ENCODE results near the gene ETS2.
A peak's percentile ranks its signal among the peaks of the same experiment; 100 is the strongest.

Gene ETS2

GRCh38 chr21:38798481-38798882 lies 7.2 kb upstream of the ETS2 start:
- DNase-seq (ENCODE audit: low read depth): no peak
- H3K4me3 ChIP-seq (ENCODE audit: low read depth, low read length): no peak overlapping the region

GRCh38 chr21:38800046-38800758 lies 5.5 kb upstream of the ETS2 start:
- no peak for DNase-seq (ENCODE audit: low read depth)
- H3K4me3 ChIP-seq (ENCODE audit: low read depth, low read length): no peak overlapping the region

GRCh38 chr21:38800924-38801744 lies 4.6 kb upstream of the ETS2 start:
- DNase-seq (ENCODE audit: low read depth): no peak
- no peak overlapping the region for H3K4me3 ChIP-seq (ENCODE audit: low read depth, low read length)

GRCh38 chr21:38802050-38803026 lies 3.4 kb upstream of the ETS2 start:
- no peak overlapping the region for H3K4me3 ChIP-seq (ENCODE audit: low read depth, low read length)
- DNase-seq (ENCODE audit: low read depth): no peak

GRCh38 chr21:38803075-38803660 lies 2.6 kb upstream of the ETS2 start:
- no peak overlapping the region for H3K4me3 ChIP-seq (ENCODE audit: low read depth, low read length)
- DNase-seq (ENCODE audit: low read depth): no peak

DNA sequence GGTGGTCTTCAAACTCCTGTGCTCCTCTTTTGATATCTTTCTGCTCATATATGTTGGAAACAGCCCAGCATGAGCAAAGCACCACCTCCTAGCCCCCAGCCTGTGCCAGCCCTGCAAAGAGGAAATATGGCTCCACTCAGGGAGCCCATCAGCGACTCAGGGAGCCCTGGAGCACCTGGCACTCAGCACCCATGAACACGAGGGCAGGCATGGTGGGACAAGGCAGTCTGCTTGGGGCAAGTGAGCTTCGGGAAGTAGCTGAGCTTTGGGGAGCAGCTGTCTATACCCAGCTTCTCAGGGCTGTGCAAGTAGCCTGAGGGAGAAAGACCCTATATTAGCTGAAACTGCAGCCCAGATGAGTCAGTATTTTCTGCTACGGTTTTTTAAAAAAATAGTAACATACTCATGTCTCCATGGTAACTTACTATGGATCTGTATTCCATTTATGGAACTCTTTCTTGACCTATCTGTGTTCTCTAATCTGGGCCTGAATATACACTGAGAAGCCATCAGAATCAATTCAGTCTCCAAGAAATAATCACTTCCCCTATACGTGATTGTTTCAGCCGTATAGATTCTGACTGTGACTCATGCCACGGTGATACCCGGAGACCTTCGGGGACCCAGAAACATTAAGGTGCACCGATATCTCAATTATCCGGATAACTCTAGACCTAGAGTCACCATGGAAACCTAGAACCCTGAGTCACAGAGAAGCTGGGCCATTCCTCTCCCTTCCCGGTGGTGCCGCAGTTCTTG lies 1.5 kb upstream of the ETS2 start:
- no peak for DNase-seq (ENCODE audit: low read depth)
- no peak overlapping the region for H3K4me3 ChIP-seq (ENCODE audit: low read depth, low read length)

GRCh38 chr21:38804789-38805327 lies 871 bp upstream of the ETS2 start:
- peak overlapping the region; percentile 91 for H3K4me3 ChIP-seq (ENCODE audit: low read depth, low read length)
- DNase-seq (ENCODE audit: low read depth): no peak

- peak overlapping the region; percentile 91 for H3K4me3 ChIP-seq (ENCODE audit: low read depth, low read length)
- DNase-seq (ENCODE audit: low read depth): no peak
These were observed 618 bp downstream of the ETS2 start for GRCh38 chr21:38806153-38806941.

GRCh38 chr21:38806942-38807284 lies 1.2 kb downstream of the ETS2 start:
- peak overlapping the region; percentile 91 for H3K4me3 ChIP-seq (ENCODE audit: low read depth, low read length)
- DNase-seq (ENCODE audit: low read depth): no peak

- peak overlapping the region; percentile 91 for H3K4me3 ChIP-seq (ENCODE audit: low read depth, low read length)
- no peak for DNase-seq (ENCODE audit: low read depth)
These were observed 1.7 kb downstream of the ETS2 start for GRCh38 chr21:38807441-38807871.

DNA sequence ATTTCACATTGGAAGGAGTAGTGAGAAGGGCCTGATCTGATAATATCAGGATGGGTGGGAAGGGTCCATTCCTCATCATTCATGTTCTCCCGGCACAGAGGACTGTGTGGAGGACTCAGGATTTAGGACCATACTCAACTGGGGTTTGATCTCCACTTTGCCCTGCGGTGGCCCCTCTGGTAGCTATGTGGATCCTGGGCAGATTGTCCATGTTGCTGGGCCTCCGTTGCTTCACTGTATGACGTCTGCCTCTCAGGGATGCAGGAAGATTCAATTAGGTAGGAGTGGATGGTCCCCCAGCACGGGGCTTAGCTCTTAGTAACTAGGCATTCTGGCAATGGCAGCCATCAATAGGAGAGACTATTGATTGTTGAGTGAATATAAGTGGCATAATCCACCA lies 2.3 kb downstream of the ETS2 start:
- peak overlapping the region; percentile 91 for H3K4me3 ChIP-seq (ENCODE audit: low read depth, low read length)
- DNase-seq (ENCODE audit: low read depth): no peak

DNA sequence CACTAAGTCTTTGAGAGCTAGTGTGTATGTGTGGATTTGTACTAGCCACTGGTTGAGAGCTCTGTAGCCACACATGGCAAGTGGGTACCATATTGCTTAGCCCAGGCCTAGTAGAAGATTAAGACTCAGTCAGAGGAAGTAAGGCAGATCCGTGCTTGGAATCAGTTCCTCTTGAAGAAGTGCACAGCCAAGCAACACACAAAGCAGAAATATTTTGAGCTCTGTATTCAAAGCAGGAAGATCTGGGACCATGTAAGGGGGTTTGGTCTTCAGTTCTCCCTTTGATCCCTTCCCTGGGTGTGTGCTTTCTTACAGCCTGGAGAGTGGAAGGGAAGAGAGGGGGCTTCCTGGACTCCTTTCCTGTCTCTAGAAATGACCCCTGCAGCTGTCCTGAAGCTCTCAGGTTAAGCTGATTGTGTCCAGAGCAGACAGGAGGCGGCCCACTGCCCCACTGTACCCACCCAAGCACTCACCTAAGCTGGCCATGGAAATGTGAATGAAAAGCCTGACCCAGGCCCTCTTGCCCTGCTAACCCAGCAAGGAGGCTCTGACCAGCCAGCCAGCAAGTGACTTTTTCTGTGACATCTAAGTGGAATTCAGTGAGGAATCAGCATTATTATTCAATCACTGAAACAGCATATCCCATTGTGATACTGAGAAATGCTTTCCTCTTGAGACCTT lies 3.6 kb downstream of the ETS2 start:
- H3K4me3 ChIP-seq (ENCODE audit: low read depth, low read length): no peak overlapping the region

GRCh38 chr21:38810034-38810825 lies 4.5 kb downstream of the ETS2 start:
- DNase-seq (ENCODE audit: low read depth): no peak
- no peak overlapping the region for H3K4me3 ChIP-seq (ENCODE audit: low read depth, low read length)

More for the DNA sequence above, 3.6 kb downstream of the ETS2 start:
- no peak for DNase-seq (ENCODE audit: low read depth)

DNA sequence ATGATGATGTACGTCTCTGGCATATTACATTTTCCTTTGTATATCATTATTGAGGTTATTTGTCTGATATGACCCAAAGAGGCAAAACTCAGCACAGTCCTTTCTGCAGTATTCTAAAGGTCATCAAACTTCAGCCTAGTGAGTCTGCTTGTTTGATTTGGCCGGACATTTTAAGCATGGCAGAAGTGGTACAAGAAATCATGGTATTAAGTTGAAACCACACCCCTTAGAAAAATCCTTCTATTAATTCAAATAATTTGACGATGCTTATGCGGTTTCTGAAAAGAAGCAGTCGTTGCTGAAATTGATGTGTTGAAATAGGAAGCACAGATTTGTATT lies 5.1 kb downstream of the ETS2 start:
- H3K4me3 ChIP-seq (ENCODE audit: low read depth, low read length): no peak overlapping the region
- no peak for DNase-seq (ENCODE audit: low read depth)

GRCh38 chr21:38811257-38811656 lies 5.5 kb downstream of the ETS2 start:
- DNase-seq (ENCODE audit: low read depth): peak; percentile 78
- H3K4me3 ChIP-seq (ENCODE audit: low read depth, low read length): no peak overlapping the region

DNA sequence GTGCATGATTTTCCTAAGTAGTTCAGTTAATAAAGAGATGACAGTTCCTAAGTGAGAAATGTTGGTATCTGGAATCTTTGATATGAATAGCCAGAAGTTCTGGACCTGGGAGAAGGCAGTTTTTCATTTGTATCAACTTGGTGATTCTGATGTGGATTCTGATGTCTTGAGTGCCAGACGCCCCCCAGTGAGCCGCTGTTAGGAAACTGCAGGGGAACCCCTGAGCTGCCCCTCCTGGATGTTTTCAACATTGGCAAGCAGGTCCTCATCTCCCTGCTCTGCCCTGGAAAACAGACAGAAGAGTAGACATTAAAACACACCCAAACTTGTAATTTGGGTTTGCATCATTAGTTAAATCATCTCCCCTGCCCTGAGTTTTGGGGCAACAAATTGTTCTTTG lies 7.4 kb downstream of the ETS2 start:
- no peak for DNase-seq (ENCODE audit: low read depth)
- no peak overlapping the region for H3K4me3 ChIP-seq (ENCODE audit: low read depth, low read length)

DNA sequence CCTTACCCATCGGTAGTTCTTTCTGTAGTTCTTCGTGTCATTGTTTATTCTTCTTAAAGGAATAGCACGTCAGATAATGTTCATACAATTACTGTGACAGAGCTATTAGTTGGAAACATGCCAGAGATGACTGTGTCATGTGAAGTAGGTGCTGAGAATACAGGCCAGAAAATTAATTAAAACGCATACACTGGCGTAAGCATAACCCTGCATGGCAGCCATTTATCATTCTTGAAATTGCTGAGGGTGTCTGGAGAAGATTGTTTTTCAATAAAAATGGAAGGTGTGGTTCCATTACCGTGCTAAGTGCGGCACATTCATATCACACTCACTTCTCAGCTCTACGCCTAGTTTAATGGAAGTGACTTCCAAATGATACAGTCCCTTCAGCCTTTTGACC lies 7.8 kb downstream of the ETS2 start:
- no peak overlapping the region for H3K4me3 ChIP-seq (ENCODE audit: low read depth, low read length)
- DNase-seq (ENCODE audit: low read depth): no peak
